CD4-positive, alpha-beta T cell treated with Interleukin-21 for 1 hour (primary cell): Measurements from ENCODE around the gene AP5S1.
"Not testable (repeated sequence)": the region's sequence is repeated elsewhere in the genome, so short reads cannot be mapped to it uniquely, and the experiment has no call there.

ENCODE experiments used
- DNase-seq: peaks from one replicate; pipeline ENCODE4 v3.0.0-alpha.2; 2020

The AP5S1 gene

GRCh38 chr20:3813848-3814581 lies 6.3 kb upstream of the AP5S1 start:
- peak; percentile 31 for DNase-seq

DNA sequence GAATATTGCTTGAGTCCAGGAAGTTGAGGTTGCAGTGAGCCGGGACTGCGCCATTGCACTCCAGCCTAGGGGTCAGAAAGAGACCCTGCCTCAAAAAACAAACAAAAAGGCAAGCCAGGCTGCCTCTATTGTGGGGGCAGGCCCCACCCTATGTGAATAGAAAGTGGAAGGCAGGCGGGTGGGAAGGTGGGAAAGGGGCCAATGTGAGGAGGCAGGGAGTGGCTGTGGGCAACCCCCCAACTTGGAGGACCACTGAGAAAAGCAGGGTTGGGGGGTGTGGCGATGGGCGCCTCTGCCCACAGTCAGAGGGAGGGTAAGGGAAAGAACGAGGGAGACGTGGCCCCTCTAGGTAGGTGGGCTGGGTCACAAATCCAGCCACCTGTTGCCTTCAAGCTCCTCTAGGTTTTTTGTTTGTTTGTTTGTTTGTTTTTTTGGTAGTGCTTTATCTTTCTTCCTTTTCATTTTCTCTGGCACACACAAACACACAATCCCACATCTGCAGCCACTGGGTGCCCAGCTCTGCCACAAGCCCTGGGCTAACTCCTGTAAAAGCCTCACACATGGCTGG lies 5.3 kb upstream of the AP5S1 start:
- DNase-seq, result no peak

GRCh38 chr20:3815703-3816315 lies 4.5 kb upstream of the AP5S1 start:
- peak; percentile 55 for DNase-seq

DNA sequence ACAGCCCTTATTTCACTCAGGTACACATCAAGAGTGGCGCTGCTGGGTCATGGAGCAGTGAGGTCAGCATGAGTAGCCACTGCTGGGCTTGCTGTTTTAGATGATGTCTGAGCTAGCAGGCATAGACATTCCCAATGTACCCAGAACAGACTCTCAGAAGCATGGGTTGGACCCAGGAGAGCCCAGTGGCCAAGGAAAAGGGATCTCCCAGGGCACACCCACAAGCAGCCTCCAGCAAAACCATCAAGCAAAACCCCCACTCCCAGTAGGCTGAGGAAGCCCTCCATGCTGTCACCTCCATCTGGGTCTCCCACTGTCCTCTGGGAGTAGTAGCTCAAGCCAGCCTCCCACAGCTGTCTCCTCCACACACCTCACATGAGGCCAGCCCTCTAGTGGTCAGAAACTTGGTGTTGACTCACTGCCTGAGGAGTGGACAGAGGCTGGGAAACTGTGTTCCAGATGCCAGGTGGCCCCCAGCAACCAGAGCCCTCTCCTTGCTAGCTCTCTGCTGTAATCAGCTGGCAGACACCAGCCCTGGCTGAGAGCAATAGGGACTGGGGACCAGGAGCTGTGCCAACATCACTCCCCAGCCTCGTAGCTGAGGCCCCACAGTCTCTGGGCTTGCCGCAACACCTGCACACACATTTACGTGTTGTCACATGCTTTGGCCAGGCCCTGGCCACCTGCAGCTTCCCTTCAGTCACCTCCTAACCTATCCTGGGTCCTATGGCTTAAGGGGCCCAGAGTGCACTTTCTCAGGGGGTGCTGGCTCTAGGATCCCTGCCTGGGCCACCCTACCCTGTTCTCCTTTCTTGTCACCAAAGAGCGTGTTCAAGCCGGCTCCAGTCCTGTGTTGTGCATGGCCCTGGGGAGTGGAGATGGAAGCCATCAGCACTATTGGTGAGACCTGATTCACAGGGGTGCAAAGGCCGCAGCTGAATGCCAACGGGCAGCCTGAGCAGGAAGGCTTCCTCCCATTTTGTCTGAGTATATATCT lies 1.9 kb upstream of the AP5S1 start:
- peak; percentile 39 for DNase-seq

GRCh38 chr20:3819411-3820047 lies 818 bp upstream of the AP5S1 start:
- DNase-seq, result no peak

- DNase-seq, result no peak
Measured at GRCh38 chr20:3820901-3821727, 767 bp downstream of the AP5S1 start.

DNA sequence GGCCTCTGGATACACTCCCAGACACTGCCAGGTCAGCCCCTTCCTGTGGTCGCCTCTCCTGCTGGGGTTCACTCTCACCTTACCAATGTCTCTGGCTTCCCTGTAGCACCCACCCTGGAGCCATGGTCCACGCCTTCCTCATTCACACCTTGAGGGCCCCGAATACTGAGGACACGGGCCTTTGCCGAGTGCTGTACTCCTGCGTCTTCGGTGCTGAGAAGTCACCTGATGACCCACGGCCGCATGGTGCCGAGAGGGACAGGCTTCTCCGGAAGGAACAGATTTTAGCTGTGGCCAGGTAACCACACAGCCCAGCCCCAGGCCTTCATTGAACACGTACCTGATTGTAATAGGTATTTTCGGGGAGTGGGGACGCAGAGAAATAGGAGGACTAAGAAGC lies 1.6 kb downstream of the AP5S1 start:
- DNase-seq, result no peak

GRCh38 chr20:3823881-3824280 lies 3.5 kb downstream of the AP5S1 start:
- no peak for DNase-seq

DNA sequence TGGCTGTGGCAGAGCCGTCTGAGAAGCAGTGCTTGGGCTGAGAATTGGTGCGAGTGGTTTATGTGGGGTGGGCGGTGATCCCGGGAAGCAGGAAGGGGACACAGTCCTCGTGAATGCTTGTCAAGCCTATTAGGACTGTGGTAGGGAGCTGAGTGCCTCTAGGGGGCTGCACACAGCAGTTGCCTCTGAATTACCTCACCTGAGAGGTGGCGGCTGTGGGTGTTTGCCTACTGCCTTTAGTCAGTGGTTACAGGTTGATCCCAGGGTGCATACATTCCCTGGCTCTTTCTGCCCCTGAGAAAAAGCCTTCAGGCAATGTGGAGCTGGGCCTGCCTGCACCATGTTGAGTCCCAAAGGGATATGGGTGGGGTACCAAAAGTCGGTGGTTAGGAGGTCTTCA lies 5.2 kb downstream of the AP5S1 start:
- no peak for DNase-seq

GRCh38 chr20:3826420-3826819 lies 6.1 kb downstream of the AP5S1 start:
- no peak for DNase-seq

GRCh38 chr20:3828798-3829197 lies 8.5 kb downstream of the AP5S1 start:
- no peak for DNase-seq

- DNase-seq, result not testable (repeated sequence)
Measured at GRCh38 chr20:3829891-3830290, 9.5 kb downstream of the AP5S1 start.

GRCh38 chr20:3836132-3836531 lies 15.8 kb downstream of the AP5S1 start:
- no peak for DNase-seq

DNA sequence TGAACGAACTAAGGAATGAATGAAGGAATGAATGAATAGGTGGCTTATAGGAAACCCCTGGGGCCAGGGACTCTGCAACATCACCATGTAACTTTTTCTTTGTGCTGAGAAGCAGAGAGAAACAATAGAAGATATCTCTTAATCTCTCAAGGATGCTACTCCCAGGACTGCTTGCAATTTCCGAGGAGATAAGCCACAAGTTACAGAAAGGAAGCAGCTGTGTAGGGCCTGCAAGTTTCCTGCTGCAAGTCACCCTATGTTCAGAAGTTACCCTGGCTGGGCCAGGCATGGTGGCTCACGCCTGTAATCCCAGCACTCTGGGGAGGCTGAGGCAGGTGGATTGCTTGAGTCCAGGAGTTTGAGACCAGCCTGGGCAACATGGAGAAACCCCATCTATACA lies 19.0 kb downstream of the AP5S1 start:
- no peak for DNase-seq

GRCh38 chr20:3840201-3840600 lies 19.9 kb downstream of the AP5S1 start:
- DNase-seq, result not testable (repeated sequence)

DNA sequence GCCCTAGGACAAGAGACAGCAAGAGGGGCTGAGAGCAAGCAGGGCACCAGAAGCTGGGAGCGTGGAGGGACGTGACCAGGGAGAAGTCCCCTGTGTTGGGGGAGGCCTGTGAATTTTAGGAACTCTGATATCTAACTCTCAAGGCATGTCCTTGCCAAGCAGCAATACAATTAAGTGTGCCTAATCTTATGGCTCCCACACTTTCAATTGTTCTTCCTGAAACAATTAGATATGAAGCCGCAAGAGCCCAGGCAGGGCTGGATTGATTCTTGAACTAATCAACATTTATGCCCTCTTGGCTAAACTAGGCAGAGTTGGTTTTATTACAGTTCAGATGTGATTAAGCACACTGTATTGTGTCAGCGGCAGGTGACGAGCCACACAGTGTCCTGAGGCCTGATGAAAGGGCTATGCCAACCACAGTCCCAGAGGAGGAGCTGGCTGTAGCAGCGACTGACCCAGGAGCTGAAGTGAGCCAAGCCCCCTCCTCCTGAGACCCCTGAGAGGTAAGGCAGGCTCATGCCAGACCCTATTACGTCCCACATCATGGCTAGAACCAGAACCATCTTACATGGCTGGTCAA lies 22.1 kb downstream of the AP5S1 start:
- DNase-seq, result no peak

DNA sequence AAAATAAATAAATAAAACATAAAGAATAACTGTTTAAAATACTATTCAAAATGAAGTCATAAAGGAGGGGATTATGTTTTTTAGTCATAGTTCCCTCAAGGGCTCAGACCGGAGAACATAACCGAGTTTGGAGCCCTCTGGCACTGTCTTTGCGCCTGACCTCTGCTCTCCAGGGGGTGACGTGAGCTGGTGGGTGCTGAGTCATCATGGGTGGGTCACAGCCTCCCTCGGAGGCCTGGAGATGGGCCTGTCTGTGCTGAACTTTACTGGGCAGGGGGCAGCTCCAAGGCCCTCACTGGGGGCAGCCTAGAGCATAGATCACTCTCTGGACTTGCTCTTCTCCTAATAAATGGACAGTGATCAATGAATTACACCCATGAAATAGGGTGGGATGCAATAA lies 23.1 kb downstream of the AP5S1 start:
- DNase-seq, result no peak

GRCh38 chr20:3843990-3844619 lies 23.8 kb downstream of the AP5S1 start:
- not testable (repeated sequence) for DNase-seq

GRCh38 chr20:3846378-3846739 lies 26.0 kb downstream of the AP5S1 start:
- peak; percentile 87 for DNase-seq

DNA sequence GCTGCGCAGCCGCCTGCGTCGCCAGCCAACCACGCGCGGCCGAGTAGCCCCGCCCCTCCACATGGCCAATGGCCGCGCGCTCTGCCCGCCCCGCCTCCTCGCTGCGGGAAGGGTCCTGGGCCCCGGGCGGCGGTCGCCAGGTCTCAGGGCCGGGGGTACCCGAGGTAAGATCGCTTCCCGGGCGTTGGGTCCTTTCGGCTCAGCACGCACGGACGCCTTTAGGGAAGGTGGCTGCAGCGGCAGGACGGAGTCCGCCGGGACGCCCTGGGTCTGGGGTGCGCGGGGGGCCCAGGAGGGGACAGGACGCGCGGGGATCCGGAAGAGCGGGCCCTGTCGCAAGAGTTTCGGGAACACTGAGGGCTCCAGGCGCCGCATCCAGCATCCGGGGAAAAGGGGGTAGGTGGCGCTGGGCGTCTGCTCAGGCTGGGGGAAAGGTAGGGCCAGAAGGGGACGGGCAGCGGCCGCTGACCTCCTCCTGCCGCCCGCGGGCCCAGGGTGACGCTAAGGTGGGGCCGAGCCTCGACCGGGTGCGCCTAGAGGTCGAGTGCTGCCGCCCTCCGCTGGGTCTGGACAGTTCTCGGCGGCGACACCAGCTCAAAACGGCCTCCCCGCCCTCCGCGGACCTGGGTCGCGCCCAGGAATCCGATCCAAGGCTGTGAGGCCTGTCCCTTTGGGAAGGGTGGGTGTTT lies 26.5 kb downstream of the AP5S1 start, which contains the start of gene MAVS:
TSS of gene MAVS (plus strand) at position 95 of the 689 bp plus-strand sequence. CDS start 7,791 bp downstream, outside the sequence.
- no peak for DNase-seq
